HG03521 (cell line): Measurements from ENCODE around the gene VOPP1.
A peak's percentile ranks its signal among the peaks of the same experiment; 100 is the strongest.

ENCODE experiments used
- ATAC-seq: cut with Tn5 transposase; IDR thresholded peaks from one replicate; pipeline ENCODE4 v1.9.1; 2021; ENCODE audit warnings: mild to moderate bottlenecking, moderate library complexity; ENCODE audit not compliant: unreplicated experiment

VOPP1 gene

DNA sequence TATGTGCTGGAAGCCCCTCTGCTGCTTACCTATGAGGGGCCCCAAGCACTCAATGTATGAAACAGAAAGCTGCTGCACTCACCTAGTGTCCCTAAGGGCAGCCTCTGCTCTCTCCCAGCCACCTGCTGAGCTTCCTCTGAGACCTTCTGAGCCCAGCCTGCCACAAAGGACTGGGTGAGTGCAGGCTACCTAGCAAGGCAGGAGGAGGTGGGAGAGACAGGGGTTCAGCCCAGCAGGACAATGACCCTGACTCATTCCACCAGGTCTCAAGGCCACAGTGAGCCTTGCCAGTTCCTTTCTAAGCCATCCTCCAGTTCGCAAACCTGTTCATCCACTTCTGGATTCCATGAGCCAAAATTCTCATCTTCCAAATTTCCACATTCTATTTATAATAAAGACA is 16.3 kb downstream of the VOPP1 start:
- no peak for ATAC-seq

DNA sequence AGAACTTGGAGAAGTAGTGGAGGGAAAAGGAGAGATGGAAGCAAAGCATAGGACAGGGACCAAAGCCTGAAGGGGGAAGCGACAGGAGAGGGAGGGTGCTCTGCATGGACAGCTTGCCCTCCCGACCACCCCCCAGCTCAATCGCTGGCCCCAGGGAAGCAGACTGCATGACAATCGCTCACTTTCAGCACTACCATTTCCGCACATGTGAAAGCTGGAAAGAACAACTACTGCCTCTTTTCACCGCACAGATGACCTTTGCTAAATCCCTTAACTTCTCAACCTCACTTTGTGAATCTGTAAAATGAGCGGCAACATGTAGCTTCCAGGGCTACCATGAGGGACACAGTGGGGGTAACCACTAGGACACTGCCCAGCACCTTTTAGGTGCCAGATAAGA is 17.1 kb downstream of the VOPP1 start:
- no peak for ATAC-seq

DNA sequence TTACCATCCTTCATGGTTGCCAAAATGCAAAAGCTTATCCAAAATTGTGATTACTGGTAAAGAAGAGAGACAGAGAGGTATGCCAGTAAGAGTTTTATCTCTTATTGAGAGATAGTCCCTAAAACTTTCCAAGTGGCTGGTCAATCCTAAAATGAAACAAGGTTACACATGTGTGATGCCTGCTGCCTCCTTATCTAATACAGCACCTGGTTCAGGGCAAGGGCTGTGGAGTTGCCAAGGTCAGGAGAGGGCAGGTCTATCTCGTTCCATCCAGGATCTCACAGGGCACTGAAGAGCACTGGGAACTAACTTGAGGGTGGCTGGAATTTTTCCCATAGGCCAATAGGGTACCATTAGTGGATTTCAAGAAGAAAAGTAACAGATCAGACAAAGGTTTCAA is 18.3 kb downstream of the VOPP1 start:
- no peak for ATAC-seq

DNA sequence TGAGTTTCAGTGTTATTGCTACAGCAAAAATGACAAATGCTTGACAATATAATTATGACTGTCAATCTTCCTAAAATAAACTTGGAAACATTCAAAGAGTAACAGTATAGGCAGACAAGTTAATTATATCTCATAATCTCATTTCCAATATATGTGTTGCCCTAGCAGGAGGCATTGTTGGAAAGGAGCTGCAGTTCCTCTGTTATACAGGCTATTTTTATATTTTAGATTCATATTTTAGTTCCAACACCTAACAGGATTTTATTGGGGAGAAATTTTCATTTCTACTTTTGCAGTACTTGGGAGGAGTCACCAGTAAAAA is 19.3 kb downstream of the VOPP1 start:
- ATAC-seq = no peak

DNA sequence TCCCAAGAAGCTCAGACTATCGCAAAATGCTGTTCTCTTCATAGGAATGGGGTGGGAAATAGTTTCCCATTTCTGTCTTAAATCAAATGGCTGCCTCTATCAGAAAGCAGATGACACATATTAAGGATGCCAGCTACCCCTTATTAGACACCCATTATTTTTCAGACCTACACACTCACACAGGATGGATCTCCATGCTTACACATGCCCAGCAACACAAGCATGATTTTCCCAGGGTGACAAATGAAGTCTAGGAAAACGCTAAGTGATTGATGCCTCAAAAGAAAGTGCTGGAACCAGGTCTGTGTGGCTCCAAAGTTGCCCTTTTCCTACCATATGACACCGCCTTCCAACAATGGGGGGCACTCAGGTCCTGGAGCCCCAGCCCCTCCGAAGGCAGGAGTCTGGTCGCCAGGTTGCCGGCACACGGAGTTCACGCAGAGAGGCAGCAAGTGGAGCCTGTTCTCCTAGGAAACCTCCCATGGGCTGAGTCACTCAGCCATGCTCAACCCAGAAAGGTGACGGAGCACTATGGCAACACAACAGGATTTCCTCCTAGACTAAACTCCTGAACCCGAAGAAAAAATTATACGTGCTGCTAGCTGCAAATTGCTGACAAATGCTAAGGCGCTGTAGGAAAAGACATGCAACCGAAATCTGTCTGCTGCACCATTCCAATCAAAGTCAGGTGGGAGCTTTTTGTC is 19.8 kb downstream of the VOPP1 start:
- ATAC-seq = no peak

DNA sequence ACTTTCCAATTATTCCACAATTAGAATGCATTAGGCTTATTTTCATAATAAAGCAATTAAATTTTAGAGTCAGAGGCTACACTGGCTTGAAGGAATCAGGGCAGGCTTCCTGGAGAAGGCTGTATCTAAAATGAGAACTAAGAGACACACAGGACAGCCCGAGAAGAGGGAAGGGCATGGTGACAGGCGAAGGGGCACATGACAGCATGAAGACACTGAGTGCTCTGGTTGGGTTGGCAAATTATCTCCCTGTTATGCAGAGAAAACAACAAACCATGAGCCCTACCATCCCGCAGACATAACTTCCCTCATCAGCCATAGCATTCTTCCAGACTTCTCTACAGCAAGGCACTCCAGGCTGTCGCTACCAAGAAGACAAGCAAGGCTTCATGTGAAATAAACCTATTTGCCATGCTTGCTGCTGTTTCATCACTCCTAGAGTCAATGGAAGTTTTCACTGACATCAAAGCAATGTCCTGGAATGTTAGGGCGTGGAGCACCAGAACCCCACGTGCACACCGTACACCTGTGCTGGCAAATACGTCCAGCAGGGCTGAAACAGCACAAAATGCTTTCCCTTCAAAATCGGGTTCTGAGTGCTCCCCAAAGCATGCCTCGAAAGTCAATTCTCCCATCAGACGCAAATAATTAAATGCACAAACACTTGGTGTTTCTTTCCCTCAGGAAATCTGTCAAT is 21.3 kb downstream of the VOPP1 start:
- ATAC-seq = no peak

DNA sequence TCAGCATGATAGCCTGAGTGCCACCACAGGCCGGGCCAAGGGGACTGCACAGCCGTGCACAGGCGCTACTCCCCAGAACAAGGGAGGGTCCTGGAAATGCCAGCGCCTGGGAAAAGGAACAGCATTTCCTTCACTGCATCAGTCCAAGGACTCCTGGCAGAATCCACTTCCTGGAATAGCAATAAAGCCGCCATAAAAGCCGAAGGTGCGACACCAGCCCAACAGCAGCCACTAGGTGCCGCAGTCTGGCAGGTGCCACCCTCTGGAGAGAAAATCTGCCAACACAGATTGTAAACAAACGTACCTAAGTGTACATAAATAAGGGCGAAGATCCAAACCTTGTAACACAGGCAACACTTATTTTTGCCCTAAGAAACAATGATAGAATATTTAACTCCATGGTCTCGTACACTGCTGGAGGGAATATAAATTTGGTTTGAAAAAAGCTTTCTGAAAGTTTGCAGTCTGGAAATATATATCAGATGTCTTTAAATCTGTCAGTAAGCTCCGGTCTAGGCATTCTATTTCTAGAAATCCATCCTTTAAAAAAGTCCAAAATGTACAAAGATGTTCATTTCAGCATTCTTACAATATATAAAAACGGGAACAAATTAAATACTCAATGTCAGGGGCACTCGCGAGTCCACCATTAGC is 22.2 kb downstream of the VOPP1 start:
- ATAC-seq = no peak

DNA sequence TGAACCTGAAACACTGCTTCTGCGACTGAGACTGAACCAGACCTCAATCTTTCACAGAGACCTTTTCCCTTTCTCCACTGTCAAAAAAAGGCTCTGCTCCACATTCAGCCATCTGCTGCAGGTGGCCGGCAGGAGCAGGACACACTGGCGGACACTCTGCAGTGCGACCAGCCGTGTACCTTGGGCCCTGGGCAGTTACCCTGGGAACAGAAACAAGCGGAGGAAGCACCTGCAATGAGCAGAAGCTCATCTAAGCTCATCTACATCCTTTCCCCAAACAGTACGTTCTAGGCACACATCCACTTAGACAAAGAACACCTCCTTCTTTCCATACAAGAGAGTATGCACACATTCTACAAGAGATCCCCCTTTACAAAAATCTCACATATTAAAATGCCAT is 22.8 kb downstream of the VOPP1 start:
- ATAC-seq = no peak

DNA sequence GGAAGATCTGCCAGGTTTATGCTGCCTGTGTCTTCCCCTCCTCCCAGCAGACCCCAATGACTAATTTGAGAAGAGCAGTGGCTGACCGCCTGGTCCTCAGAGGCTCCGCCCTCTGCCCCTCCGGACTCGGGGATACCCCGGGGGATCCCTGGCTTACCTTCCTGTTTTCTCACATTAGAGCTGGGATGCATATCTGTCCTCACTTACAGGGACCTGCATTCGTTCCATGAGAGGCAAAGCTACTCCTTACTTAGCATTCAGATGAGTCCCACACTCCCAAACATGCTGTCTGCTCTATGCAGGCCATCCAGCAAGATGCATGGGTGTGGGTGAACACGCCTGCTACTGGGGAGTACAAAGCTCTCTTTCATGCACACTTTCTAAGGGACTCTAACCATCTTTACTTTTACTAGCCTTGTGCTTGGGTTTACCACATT is 24.0 kb downstream of the VOPP1 start:
- ATAC-seq = peak; percentile 47

DNA sequence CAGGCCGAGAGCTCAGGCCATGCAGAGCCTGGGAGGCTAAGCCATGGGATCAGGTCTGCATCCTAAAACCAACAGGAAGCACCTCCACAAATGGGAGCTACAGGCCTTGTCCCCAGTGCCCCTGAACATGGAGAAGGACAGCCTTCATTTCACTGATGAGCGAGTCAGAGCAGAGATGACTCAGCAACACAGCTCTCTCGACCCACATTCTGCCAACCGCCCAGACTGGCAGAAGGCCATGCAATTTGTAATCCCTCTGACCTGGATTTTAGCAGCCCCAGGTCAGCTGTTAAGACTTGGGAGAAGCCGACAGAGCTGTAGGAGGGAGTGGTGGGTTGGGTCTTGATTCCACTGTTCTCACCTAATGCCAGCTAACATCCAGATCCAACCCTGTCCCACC is 25.5 kb downstream of the VOPP1 start:
- ATAC-seq = no peak

DNA sequence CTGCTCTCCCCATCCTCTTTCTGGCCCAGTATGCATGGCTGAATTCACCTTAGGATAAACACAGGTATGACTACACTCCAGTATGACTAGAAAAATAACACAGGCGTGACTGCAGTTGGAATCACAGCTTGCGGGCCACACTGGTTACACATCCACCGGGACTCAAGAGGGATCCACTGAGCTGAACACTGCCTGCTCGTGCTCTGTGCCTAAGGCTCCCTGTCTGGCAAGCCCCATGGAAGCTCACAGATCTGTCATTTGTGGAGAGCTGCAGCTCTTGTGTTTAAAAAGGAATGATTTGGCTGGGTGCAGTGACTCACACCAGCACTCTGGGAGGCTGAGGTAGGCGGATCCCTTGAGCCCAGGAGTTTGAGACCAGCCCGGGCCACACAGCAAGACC is 26.8 kb downstream of the VOPP1 start:
- ATAC-seq = no peak

DNA sequence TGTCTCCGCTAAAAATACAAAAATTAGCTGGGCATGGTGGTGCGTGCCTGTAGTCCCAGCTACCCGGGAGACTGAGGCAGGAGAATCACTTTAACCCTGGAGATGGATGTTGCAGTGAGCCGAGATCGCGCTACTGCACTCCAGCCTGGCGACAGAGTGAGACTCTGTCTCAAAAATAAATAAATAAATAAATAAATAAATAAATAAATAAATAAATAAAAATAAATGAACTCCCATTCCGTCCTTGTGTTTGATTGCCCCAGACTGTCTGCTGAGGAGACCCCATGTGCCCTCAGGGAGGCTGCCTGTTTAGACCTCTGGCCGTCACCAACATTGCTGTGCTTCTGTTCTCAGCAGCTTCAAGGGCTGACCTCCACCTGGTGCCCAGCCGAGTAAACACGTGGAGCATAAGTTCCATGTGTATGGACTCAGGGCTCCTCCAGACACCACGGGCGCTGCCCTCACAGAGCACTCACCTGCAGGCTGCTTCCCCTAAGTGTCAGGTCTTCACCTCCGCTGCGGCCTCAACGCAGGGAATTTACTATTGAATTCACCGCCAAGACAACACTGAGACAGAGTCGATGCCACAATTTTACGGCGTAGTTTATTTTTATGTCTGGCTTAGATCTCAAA is 32.0 kb downstream of the VOPP1 start:
- ATAC-seq = no peak

DNA sequence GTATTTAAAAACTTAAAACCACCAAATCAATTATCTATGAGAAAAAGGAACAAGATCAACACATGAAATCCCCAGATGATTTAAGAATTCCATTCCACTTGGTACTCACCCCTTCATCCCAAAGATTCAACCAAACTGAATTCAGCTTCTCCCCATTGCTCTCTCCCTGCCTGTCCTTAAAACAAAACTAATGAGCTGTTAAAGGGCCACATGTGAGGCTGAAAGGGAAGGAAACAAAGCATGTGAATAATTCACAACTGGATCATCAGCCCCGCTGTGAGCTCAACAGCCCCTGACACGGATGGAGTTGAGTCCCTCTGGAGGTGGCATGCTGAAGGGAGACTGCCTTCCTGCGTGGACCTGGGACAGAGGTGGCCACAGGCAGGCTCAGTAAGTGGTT is 32.9 kb downstream of the VOPP1 start:
- ATAC-seq = no peak

DNA sequence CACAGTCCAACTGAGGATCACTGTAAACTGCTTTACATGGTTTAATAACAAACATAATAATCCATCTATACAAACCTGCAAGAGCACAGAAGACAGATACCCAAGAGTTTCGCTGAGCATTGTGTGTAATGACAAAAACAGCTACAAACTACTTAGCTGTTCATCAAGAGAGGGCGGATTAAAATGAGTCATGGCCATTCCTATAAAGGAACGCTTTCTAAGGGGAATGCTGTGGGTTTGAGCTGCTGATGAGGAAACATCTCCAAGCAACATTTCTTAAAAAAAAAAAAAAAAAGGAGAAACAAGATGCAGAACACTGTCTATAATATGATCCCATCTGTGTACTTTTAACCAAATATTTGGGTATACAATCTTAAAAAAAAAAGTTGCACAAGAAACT is 33.8 kb downstream of the VOPP1 start:
- ATAC-seq = no peak

DNA sequence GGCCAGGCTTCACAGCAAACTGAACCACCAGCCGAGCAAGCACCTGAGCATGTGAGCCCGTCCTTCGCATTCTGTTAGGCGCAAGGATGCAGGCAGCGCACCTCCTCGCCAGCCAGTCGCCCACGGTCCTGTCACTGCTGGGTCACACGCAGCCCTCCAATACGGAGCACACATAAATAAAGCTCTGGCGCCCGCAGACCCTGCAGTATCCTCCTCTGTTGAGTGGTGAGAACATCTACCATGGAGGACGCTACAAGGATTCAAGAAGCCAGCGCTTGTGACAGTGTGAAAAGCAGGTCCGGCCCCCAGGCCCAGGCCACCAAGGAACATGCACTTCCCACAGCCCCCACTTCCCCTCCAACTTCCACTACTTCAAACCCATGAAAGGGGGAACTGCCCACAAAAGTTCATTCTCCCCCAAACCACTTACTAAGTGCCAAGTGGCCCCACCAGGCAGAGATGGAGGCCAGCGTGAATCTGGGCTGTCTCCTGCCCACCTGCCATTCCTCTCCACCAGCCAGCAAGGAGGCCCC is 34.8 kb downstream of the VOPP1 start:
- no peak for ATAC-seq

DNA sequence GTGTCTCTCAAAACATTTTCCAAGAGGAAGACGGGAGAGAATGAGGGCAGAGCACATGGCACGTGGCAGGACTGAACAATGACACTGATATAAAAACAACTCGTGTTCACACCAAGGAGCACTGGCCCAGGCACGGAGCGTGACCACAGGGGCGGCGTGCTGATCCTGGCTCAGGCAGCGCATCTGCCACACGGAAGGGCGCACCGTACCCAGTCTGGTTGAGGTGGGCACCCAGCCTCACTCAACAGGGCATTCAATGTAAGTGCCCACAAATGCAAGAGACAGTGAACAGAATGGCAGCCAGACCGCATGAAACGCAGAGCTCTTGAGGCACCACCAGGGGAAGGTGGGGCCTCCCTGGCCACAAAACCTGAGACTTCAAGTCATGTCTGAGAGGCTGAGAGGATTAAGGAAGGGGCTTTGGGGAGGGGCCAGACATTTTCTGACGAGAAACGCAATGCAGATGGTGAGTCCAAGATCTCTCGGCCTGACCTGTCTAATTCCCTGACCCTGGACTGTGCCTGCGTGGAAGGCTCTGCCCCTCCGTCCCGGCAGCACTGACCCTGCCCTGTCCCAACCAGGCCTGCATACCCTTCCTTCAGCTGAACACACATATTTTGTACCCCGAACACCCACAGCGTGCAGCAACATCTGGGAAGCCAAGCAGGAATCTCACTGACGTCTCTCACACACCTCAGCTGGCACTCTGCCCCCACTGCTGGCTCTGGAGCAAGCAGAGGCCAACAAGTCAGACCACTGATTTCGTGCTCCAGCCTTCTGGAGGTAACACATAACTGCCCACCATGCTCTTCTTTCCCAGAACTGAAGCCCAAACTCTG is 35.5 kb downstream of the VOPP1 start:
- ATAC-seq = no peak

DNA sequence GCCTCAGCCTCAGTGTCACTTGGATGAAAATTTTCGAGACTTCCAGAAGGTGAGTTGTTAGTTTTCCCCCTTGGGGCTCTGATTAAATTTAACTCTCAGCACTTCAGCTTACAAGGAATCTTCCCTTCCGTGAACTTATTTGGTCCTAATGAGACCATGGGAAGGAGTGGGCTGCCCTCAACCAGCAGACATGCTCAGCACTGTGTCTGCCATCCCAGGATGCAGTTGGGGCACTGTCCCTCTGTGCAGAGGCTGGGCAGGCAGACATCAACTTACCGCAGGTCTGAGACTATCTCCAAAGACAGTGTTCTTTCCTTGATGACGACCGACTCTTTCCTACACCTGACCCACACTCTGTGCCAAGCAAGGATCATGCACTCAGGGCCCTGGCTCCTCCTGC is 36.7 kb downstream of the VOPP1 start:
- no peak for ATAC-seq

DNA sequence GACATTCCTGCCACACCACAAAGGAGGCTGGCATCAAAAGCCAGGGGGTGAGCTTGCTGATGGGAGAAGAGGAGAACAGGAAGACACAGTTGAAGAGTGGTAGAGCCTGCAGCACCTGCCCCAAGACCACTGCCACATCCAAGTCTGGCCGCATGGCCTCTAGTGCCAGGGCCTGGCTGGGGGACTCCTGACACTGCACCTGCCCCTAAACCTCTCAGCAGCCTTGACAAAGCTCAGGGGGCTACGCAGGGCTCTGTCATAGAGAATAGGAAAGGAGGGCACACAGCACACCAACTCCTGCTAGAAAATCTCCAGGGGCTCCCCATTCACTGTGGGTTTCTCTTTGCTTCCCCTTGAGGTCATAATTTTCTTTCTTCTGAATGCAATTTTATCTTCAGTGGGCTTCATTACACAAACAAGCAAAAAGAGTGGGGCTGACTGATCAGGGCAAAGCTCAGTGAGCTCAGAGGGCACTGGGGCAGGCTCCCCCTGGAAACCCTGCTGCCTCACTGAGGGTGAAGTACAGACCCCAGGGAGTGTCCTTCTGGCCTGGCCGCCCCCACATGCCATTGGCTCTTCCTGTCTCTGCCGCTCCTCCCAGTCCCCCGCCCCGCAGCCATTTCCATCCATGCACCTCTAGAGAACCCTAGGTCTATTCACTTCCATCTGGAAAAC is 37.2 kb downstream of the VOPP1 start:
- ATAC-seq = no peak

DNA sequence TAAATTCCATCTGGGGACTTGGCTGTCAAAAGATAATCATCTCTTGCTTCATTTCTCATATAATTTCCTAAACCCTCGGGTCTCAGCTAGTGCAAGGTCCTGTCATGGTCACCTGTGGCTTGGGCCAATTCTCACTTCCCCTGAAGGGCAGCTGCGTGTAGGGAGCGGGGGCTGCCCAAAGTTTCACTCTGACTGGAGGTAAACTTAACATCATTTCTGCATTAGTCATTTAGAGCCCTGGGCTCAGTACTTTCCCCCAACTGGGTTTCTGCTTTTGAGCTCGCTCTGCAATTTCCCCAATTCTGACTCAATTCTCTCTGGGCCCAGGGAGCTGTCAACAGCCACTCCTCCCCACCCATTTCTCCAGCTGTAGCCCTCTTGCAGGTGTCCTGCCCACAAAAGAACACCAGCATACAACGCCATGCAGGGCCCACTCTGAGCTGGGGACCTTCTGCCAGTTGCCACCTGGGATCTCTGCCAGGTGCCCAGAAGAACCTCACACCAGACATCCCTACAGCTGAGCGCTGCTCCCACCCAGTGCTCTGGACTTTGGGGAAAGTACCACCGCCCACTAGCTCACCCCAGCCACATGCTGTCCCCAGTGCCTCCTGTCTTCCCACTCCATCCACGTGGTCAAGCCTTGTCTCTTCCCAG is 37.9 kb downstream of the VOPP1 start:
- ATAC-seq = peak; percentile 69

DNA sequence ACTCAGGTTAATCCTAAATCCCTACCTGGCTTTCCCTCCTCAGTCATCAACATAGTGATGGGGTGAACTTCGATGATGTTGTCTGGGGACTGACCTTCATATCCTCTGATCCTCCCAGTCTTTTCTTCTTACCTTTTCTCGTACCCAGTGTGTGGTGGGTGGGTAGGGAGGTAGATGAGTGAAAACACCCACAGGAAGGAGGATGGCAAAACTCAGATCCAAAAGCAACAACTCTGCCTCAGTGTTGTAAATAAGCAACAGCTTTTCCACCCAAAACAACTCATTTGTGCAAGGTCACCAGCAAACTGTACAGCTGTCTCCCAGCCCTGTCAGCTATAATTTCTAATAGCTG is 38.6 kb downstream of the VOPP1 start:
- no peak for ATAC-seq
